ENCODE measurements around the gene MEIOSIN.
A peak's percentile ranks its signal among the peaks of the same experiment; 100 is the strongest.
"Not testable (repeated sequence)": the region's sequence is repeated elsewhere in the genome, so short reads cannot be mapped to it uniquely, and the experiment has no call there.

MEIOSIN gene

DNA sequence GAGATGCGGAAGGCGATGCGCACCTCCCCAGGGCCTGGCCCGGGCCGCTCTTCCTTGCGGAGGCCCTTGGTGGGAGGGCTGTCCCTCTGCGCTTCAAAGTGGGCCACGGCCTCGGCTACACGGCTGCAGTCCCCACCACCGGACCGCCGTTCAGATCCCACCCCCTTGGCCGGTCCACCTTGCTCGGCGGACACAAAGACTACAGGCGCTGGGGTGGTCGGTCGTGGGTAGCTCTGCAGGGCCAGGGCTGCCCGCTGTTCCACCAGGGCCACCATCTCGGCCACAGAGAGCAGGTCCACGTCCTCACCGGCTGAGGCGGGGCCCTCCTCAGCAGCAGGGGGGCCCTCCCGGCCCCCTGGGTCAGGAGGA, 20.6 kb upstream of the MEIOSIN start:
- TF ChIP-seq, protein P1, sequence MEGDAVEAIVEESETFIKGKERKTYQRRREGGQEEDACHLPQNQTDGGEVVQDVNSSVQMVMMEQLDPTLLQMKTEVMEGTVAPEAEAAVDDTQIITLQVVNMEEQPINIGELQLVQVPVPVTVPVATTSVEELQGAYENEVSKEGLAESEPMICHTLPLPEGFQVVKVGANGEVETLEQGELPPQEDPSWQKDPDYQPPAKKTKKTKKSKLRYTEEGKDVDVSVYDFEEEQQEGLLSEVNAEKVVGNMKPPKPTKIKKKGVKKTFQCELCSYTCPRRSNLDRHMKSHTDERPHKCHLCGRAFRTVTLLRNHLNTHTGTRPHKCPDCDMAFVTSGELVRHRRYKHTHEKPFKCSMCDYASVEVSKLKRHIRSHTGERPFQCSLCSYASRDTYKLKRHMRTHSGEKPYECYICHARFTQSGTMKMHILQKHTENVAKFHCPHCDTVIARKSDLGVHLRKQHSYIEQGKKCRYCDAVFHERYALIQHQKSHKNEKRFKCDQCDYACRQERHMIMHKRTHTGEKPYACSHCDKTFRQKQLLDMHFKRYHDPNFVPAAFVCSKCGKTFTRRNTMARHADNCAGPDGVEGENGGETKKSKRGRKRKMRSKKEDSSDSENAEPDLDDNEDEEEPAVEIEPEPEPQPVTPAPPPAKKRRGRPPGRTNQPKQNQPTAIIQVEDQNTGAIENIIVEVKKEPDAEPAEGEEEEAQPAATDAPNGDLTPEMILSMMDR (IDR thresholded peaks at IDR 0.05; ENCODE audit: low read depth, low read length, missing control alignments) = no peak
- DNase-seq (ENCODE audit: low read depth) = no peak
- in situ Hi-C loops (cut with HindIII; ENCODE audit: low sequenced_read_pairs) = no loop called here
- H3K4me3 ChIP-seq (ENCODE audit: low read depth, low read length) = no peak overlapping the region

DNA sequence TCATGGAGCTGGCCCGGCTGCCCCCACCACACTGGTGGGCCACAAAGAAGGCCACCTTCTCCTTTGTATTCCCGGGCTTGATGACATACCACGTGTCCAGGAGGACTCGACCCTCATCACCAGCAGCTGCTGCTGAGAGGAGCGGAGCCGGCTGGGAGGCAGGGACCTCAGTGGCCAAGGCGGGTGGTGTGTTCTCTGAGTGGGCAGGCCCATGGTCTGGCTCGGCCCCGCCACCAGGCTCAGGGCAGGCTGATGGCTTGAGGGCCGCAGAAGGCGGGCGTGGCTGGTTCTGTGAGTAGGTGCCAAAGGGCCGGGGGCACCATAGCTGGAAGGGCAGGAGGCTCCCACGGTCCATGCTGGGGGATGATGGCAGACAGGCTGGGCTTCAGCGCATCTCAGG, 20.1 kb upstream of the MEIOSIN start:
- DNase-seq (ENCODE audit: low read depth) = no peak
- in situ Hi-C loops (cut with HindIII; ENCODE audit: low sequenced_read_pairs) = no loop called here
- TF ChIP-seq, protein P1 (IDR thresholded peaks at IDR 0.05; ENCODE audit: low read depth, low read length, missing control alignments) = no peak
- no peak overlapping the region for H3K4me3 ChIP-seq (ENCODE audit: low read depth, low read length)

DNA sequence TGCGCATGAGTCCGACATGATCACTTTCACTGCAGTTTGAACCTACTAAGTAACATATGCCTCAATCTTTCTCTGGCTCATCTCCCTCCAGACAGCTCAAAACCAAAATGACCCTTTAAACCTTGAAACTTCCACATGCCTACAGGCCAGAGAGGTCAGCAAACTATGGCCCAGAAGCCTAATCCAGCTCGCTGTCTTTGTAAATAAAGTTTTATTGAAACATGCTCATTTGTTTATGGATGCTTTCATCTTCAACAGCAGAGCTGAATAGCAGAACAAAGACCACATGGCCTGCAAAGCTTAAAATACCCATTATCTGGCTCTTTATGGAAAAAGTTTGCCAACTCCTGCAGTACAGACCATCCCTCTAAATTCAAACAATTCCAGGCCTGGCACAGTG, 18.1 kb upstream of the MEIOSIN start:
- in situ Hi-C loops (cut with HindIII; ENCODE audit: low sequenced_read_pairs) = no loop called here
- no peak for DNase-seq (ENCODE audit: low read depth)
- H3K4me3 ChIP-seq (ENCODE audit: low read depth, low read length) = no peak overlapping the region
- TF ChIP-seq, protein P1 (IDR thresholded peaks at IDR 0.05; ENCODE audit: low read depth, low read length, missing control alignments) = no peak

- peak overlapping the region; percentile 81 for H3K4me3 ChIP-seq (ENCODE audit: low read depth, low read length)
- no peak for DNase-seq (ENCODE audit: low read depth)
- in situ Hi-C loops (cut with HindIII; ENCODE audit: low sequenced_read_pairs) = no loop called here
- TF ChIP-seq, protein P1 (IDR thresholded peaks at IDR 0.05; ENCODE audit: low read depth, low read length, missing control alignments) = no peak
These were observed 16.7 kb upstream of the MEIOSIN start for GRCh38 chr19:45716359-45717130.

DNA sequence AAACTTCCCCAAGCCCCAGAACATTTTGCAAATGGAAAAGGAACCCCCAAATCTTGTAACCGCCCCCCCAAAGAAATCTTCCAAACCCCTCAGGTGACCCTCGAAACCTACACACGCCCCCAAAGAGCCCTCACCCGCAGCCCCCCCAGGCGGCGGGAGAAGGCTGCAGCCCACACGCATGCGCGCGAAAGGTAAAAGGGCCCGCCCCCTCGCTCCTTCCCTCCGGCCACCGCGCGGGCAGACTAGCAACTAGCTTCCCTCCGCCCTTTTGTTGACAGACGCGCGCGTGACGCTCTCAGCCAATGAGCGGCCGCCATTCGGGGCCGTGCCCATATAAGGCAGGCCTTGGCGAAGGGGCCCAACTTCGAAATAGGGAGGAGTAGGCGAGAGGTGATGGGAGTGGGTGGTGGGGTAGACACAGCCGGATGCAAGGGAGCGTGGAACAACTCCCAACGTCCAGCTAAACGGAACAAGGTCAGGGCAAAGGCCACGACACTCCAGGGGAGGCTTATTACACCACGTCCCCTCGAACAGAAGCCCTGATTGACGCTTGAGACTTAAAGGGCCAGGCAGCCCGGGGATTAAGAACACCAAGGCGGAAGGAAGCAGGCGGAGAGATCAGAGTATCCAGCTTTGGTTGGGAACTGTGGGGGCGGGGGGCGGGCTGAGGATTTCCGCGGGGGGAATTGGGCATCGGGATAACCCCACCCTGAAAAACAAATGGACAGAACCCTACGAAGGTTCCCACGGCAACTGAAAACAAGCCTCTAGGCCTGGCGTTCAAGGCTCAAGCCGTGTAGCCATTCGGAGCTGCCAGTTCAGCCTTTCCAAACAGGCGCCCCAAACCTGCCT, 15.9 kb upstream of the MEIOSIN start:
- TF ChIP-seq, protein P1 (IDR thresholded peaks at IDR 0.05; ENCODE audit: low read depth, low read length, missing control alignments) = peak; percentile 35
- peak overlapping the region; percentile 81 for H3K4me3 ChIP-seq (ENCODE audit: low read depth, low read length)
- in situ Hi-C loops (cut with HindIII; ENCODE audit: low sequenced_read_pairs) = no loop called here
- DNase-seq (ENCODE audit: low read depth) = peak; percentile 95

- in situ Hi-C loops (cut with HindIII; ENCODE audit: low sequenced_read_pairs) = no loop called here
- DNase-seq (ENCODE audit: low read depth) = no peak
- TF ChIP-seq, protein P1 (IDR thresholded peaks at IDR 0.05; ENCODE audit: low read depth, low read length, missing control alignments) = no peak
- H3K4me3 ChIP-seq (ENCODE audit: low read depth, low read length) = peak overlapping the region; percentile 81
These were observed 15.1 kb upstream of the MEIOSIN start for GRCh38 chr19:45717983-45718650.

- in situ Hi-C loops (cut with HindIII; ENCODE audit: low sequenced_read_pairs); H3K4me3 ChIP-seq (ENCODE audit: low read depth, low read length); DNase-seq (ENCODE audit: low read depth): not testable (repeated sequence)
These were observed 13.2 kb upstream of the MEIOSIN start for GRCh38 chr19:45720065-45720464.

GRCh38 chr19:45728683-45729082, 4.6 kb upstream of the MEIOSIN start:
- in situ Hi-C loops (cut with HindIII; ENCODE audit: low sequenced_read_pairs); H3K4me3 ChIP-seq (ENCODE audit: low read depth, low read length); DNase-seq (ENCODE audit: low read depth): not testable (repeated sequence)
